GM12878 (cell line): ENCODE data around the gene PTS.

Experiments
- ATF3 ChIP-seq: IDR thresholded peaks from 2 replicates; pipeline ENCODE4 v1.6.1; 2011; ENCODE audit warnings: low read depth, mild to moderate bottlenecking, low read length, moderate library complexity, borderline replicate concordance; ENCODE audit errors: extremely low read depth
- CTCF ChIP-seq, 3 experiments: IDR thresholded peaks in 2 of 3; conservative IDR thresholded peaks in 1 of 3; 2 replicates each; pipeline ENCODE4 v1.5.1; 2011; ENCODE audit warnings: low read depth in 3 of 3, low read length in 3 of 3, mild to moderate bottlenecking in 3 of 3, control low read depth in 2 of 3, moderate library complexity in 2 of 3, inconsistent platforms in 1 of 3, mixed read lengths in 1 of 3; ENCODE audit not compliant: control insufficient read depth in 2 of 3, insufficient read depth in 1 of 3; ENCODE audit errors: extremely low read depth in 1 of 3
- ETV6 ChIP-seq, 2 experiments: fragments of 450-650 bp in 1 of 2; IDR thresholded peaks in 1 of 2; conservative IDR thresholded peaks in 1 of 2; 2 replicates each; pipeline ENCODE4 v1.6.1; 2014; ENCODE audit warnings: antibody characterized with exemption in 1 of 2, borderline replicate concordance in 1 of 2, low read depth in 1 of 2, mild to moderate bottlenecking in 1 of 2, moderate library complexity in 1 of 2
- MAX ChIP-seq: IDR thresholded peaks from 2 replicates; pipeline ENCODE4 v1.6.1; 2012; ENCODE audit warnings: low read depth, low read length, improper control_type of control experiment
- MXI1 ChIP-seq: fragments of 150-350 bp; IDR thresholded peaks from 2 replicates; pipeline ENCODE4 v1.6.1; 2011; ENCODE audit warnings: low read depth, mild to moderate bottlenecking, inconsistent platforms, low read length, improper control_type of control experiment
- POLR2A ChIP-seq: IDR thresholded peaks from 2 replicates; pipeline ENCODE4 v1.6.1; 2011; ENCODE audit warnings: low read depth, mild to moderate bottlenecking, low read length
- REST ChIP-seq: IDR thresholded peaks from 2 replicates; pipeline ENCODE4 v1.6.1; 2012; ENCODE audit warnings: mild to moderate bottlenecking, low read depth, low read length
- SIN3A ChIP-seq: IDR thresholded peaks from 2 replicates; pipeline ENCODE4 v1.6.1; 2012; ENCODE audit warnings: low read depth, low read length, improper control_type of control experiment
- ZBTB33 ChIP-seq: fragments of 450-650 bp; IDR thresholded peaks from 2 replicates; pipeline ENCODE4 v1.6.1; 2017; ENCODE audit warnings: mild to moderate bottlenecking

GRCh38 chr11:112196519-112197087 is 29.6 kb upstream of the PTS start:
- no peak for TF ChIP-seq ATF3
- TF ChIP-seq CTCF (IDR thresholded peaks at IDR 0.05 in 2 of 3, conservative IDR thresholded peaks at IDR 0.05 in 1 of 3; ENCODE audit: control insufficient read depth in 2 of 3, extremely low read depth in 1 of 3, insufficient read depth in 1 of 3, low read depth in 3 of 3, low read length in 3 of 3), result no peak
- no peak for TF ChIP-seq REST
- no peak for TF ChIP-seq MXI1
- no peak for TF ChIP-seq ETV6 (conservative IDR thresholded peaks at IDR 0.05 in 1 of 2, IDR thresholded peaks at IDR 0.05 in 1 of 2; ENCODE audit: borderline replicate concordance in 1 of 2, low read depth in 1 of 2)
- no peak for TF ChIP-seq MAX
- no peak for TF ChIP-seq SIN3A
- TF ChIP-seq ZBTB33, result no peak
- TF ChIP-seq POLR2A, result no peak
